RWPE1 (cell line): Measurements from ENCODE around the gene XYLT2.
A peak's percentile ranks its signal among the peaks of the same experiment; 100 is the strongest.
"Not testable (repeated sequence)": the region's sequence is repeated elsewhere in the genome, so short reads cannot be mapped to it uniquely, and the experiment has no call there.

ENCODE experiments used
- CTCF ChIA-PET: fragments of 350-600 bp; sonication (Branson Sonifier 250); formaldehyde crosslinking; extraction: SDS; loops from one replicate; lab custom pipeline; 2021; lab: Yijun Ruan, JAX
- POLR2A ChIA-PET: fragments of 400-600 bp; formaldehyde crosslinking; extraction: SDS; loops from one replicate; lab custom pipeline; 2020; ENCODE audit warnings: antibody characterized with exemption; ENCODE audit not compliant: low non-redundant PET; lab: Yijun Ruan, JAX
- DNase-seq: peaks from one replicate; pipeline ENCODE4 v3.0.0; 2012; ENCODE audit warnings: low spot score
- H3K27ac ChIP-seq: fragments of 450-650 bp; 2 replicates; pipeline ENCODE4 v1.5.1; 2017
- TF ChIP-seq, protein P1 (sequence below): fragments of 450-650 bp; conservative IDR thresholded peaks from 2 replicates; pipeline ENCODE4 v1.5.1; 2017; ENCODE audit warnings: low read depth, mild to moderate bottlenecking

The XYLT2 gene

DNA sequence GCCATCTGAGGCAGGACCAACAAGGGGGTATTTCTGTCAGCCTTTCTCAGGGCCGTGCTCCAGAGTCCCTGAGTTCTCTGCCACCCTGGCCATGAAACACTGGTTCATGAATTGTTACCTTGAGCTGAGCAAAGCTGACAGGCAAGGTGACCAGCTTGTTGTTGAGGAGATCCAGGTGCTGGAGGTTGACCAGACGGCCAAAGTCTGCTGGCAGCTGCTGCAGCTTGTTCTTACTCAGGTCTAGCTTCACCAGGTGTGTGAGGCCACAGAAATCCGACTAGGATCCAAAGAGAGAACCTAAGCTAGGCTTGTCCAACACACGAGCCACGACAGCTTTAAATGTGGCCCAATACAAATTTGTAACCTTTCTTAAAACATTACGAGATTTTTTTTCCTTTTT is 46.7 kb downstream of the XYLT2 start:
- peak overlapping the region; percentile 73 for H3K27ac ChIP-seq
- CTCF ChIA-PET, result interaction anchor here (0.5 kb wide), 1 partner anchor 95 kb away, joined by 3 read pairs; no protein-coding TSS in a partner anchor
- no peak for DNase-seq
- POLR2A ChIA-PET, result no interaction called here
- TF ChIP-seq, protein P1, sequence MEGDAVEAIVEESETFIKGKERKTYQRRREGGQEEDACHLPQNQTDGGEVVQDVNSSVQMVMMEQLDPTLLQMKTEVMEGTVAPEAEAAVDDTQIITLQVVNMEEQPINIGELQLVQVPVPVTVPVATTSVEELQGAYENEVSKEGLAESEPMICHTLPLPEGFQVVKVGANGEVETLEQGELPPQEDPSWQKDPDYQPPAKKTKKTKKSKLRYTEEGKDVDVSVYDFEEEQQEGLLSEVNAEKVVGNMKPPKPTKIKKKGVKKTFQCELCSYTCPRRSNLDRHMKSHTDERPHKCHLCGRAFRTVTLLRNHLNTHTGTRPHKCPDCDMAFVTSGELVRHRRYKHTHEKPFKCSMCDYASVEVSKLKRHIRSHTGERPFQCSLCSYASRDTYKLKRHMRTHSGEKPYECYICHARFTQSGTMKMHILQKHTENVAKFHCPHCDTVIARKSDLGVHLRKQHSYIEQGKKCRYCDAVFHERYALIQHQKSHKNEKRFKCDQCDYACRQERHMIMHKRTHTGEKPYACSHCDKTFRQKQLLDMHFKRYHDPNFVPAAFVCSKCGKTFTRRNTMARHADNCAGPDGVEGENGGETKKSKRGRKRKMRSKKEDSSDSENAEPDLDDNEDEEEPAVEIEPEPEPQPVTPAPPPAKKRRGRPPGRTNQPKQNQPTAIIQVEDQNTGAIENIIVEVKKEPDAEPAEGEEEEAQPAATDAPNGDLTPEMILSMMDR, result no peak

DNA sequence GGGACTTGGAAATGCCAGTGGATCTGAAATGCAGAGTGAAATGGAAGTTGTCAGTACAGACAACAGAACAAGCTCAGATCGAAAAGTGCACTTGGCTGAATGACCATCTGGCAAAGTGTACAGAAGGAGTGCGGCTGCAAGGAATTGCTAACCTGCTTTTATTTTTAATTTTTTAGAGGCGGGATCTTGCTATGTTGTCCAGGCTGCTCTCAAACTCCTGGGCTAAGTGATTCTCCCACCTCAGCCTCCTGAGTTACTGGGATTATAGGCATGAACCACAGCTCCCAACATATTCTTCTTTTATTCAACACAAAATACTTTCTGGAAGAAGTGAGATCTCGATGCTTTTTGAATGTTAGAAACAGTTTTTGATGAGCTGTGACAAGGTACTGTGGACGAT is 47.8 kb downstream of the XYLT2 start:
- TF ChIP-seq, protein P1, result no peak
- no peak for DNase-seq
- no peak overlapping the region for H3K27ac ChIP-seq
- ChIA-PET CTCF (no interaction called here), POLR2A (no interaction called here)

DNA sequence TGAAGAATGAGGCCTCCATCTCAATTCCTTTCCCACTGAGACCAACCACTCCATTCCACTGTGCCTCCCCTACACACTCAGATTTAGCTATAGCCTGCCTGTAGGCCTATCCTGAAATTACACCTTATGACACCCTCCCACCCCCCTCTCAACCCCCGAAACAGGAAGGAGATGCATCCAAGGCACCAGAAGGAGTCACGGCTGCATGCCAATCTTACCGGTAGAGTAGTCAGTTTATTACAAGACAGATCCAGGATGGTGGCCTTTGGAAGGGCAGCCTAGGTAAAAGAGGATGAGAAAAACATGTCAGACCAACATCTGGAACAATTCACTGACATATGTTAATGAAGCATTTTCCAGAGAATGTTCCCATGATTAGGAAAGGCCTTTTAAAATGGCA is 48.8 kb downstream of the XYLT2 start:
- TF ChIP-seq, protein P1, result no peak
- no peak for DNase-seq
- CTCF ChIA-PET, result interaction anchor here (0.5 kb wide), 1 partner anchor 122 kb away, joined by 5 read pairs; no protein-coding TSS in a partner anchor
- H3K27ac ChIP-seq, result no peak overlapping the region
- POLR2A ChIA-PET, result no interaction called here

DNA sequence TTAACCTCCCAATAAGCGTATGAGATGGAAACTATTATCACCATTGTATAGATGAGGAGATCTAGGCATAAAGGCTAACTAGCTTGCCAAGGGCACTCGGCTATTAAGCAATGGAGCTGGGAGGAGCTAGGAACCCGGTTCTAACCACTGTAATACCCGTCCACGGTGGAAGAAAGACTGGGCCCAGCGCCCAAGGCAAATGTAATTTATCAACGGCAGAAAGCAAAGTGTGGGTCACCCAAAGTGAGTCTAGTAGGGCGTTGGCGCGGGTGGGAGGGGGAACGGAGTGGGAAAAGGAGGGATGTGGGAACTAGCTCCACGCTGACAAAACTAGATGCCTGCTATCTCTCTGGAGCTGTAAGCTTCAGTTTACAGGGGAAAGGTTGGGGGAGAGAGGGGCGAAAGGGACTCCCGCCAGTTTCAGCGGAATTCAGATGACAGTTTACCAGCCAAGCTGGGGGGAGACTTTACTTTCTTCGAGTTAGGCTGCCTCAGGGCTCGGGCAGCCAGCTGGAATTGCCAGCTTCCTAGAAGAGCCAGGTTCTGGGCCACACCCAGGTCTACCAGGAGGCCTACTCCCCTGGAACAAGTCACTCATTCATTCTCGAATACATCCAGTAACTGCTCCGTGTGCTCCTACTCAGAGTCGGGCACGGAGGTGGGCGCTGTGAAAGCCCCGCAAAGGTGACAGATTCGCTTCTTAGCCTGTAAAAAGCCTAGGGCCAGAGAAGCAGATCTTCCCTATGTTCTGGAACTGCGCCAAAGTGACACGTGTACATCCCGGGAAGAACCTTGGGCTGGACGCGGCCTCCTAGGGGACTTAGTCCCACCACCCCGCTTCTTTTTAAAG is 50.6 kb downstream of the XYLT2 start:
- TF ChIP-seq, protein P1, result no peak
- DNase-seq, result peak; percentile 73
- CTCF ChIA-PET, result interaction anchor here (0.6 to 2.3 kb wide), 19 partner anchors 8 to 298 kb away, joined by 3 to 18 read pairs (median 6); partner anchors contain the start of genes ACSF2 and RSAD1
- POLR2A ChIA-PET, result interaction anchor here (0.8 to 1.3 kb wide), 2 partner anchors 30 to 80 kb away, joined by 4 to 5 read pairs; partner anchors contain the start of gene ACSF2
- peak overlapping the region; percentile 86 for H3K27ac ChIP-seq

DNA sequence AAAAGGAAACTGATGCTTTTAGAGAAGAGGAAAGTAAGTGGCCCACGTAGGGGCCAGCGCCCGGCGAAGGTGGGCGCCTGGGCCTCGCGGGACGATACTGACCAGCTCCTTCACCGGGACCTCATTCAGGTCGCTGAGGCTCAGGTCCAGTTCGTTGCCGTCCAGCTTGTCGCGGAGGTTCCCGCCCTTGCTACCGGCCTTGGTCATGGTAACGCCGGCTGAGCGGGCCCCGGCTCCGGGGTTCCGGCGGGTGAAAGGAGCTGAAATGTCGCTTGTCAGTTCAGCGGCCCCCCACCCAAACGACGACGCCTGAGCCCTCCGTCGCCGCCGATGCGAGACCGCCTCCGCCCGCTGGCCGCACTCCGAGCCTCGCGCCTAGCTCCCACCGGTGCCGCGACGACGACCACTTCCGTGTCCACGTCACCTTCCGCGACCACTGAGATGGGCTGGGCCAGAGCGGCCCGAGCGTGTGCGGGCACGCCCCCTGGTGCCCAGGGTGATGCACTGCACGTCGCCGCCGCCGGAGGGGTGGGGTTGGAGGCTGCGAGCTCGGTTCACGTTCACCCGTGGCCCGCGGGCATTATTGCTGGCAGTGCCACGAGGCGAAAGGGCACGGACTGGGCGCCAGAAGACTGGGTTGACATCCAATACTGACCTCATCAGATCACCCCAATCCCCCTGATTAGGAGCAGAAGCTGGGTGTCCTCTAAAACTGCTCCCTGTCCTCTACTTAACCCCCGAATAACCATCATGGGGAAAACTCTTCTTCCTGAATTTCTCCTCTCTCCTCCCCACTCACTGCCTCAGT is 51.4 kb downstream of the XYLT2 start, which contains the start of gene LRRC59:
TSS of gene LRRC59 (minus strand) at position 413 of the 808 bp plus-strand sequence. CDS start at position 207, 206 bp downstream.
- TF ChIP-seq, protein P1, result peak; percentile 99
- DNase-seq, result peak; percentile 86
- H3K27ac ChIP-seq, result peak within 1 kb of the TSS; percentile 86
- ChIA-PET POLR2A (interaction anchor here (0.6 to 1.3 kb wide), 4 partner anchors 9 to 124 kb away, joined by 3 to 5 read pairs (median 4); partner anchors contain the start of gene ACSF2), CTCF (interaction anchor here (0.6 to 2.3 kb wide), 24 partner anchors 9 to 297 kb away, joined by 3 to 18 read pairs (median 5); partner anchors contain the start of genes ACSF2 and RSAD1)

DNA sequence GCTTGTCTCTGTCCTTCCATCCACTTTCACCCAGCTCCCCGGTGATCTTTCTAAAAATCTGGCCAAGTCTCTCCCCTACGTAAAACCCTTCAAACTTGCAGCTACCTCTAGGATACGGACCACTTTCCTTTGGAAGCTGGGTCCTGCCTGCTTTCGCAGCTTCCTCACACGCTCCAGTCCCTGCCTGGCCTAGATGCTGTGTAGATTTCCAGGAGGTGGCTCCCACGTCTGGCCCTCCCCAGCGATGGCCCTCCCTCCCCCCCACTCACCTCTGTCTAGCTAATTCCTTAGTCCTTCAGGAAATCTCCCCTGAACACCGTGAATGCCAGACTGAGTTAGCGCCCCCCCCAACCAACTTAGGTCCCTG is 52.0 kb downstream of the XYLT2 start:
- CTCF ChIA-PET, result interaction anchor here (0.6 to 2.3 kb wide), 21 partner anchors 9 to 143 kb away, joined by 3 to 18 read pairs (median 6); partner anchors contain the start of genes ACSF2 and RSAD1

DNA sequence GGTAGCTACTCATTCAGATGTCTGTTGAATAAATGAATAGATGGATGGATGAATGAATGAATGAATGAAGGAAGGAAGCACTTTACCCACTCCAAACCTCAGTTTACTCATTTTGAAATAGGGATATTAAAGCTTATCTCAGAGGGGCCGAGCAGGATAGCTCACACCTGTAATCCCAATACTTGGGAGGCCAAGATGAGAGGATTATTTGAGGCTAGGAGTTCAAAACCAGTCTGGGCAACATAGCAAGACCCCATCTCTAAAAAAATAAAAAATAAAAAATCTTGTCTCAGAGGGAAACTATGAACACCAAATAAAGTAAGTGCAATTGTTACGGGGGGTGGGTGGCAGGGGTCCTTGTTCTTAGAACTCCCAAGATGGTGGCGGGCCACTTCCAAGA is 52.7 kb downstream of the XYLT2 start:
- CTCF ChIA-PET, result interaction anchor here (0.8 to 1.1 kb wide), 2 partner anchors 19 to 25 kb away, joined by 3 read pairs; no protein-coding TSS in a partner anchor
- POLR2A ChIA-PET, result not testable (repeated sequence)

More for the DNA sequence above, 52.0 kb downstream of the XYLT2 start:
- no peak for DNase-seq
- TF ChIP-seq, protein P1, result no peak
- POLR2A ChIA-PET, result interaction anchor here (0.6 to 1.3 kb wide), 3 partner anchors 8 to 125 kb away, joined by 3 to 4 read pairs (median 3); partner anchors contain the start of gene ACSF2
- peak overlapping the region; percentile 86 for H3K27ac ChIP-seq

DNA sequence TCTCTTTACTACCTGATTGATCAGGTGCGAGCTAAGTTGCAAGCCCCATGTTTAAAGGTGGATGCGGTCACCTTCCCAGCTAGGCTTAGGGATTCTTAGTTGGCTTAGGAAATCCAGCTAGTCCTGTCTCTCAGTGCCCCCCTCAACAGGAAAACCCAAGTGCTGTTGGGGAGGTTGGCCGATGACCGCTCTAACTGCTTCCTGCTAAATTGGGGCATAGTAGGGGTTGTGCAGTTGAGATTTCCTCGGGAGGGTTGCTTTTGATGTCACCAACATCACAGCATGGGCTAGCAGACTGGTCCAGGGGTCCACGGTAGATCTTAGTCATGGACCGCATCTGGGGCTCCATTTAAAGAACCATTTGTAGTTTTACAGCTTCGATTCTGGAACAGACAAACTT is 53.7 kb downstream of the XYLT2 start:
- H3K27ac ChIP-seq, CTCF ChIA-PET, DNase-seq, POLR2A ChIA-PET: not testable (repeated sequence)

More for the DNA sequence above, 52.7 kb downstream of the XYLT2 start:
- not testable (repeated sequence) for DNase-seq, H3K27ac ChIP-seq

DNA sequence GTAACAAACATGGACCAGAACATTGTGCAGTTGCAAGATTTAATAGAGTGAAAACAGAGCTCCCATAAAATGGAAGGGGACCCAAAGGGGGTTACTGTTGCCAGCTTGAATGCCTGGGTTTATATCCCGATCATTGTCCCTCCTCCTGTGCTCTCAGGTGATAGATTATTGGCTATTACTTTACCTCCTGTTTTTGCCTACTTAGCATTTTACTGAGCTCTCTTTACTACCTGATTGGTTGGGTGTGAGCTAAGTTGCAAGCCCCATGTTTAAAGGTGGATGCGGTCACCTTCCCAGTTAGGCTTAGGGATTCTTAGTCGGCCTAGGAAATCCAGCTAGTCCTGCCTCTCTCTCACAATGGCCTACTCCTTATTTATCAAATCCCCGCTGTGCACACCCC is 59.4 kb downstream of the XYLT2 start:
- H3K27ac ChIP-seq, DNase-seq, POLR2A ChIA-PET: not testable (repeated sequence)
- CTCF ChIA-PET, result interaction anchor here (0.7 kb wide), 1 partner anchor 21 kb away, joined by 5 read pairs; no protein-coding TSS in a partner anchor
